Measurements from ENCODE around the gene NREP. TPM values are rescaled to one million over a fixed set of nuclear protein-coding genes. Genes with fewer than 3 reads are reported as not detected.

The NREP gene
- total RNA-seq, 1 experiment from 2014 or later = 163 TPM

- no peak overlapping the region for H2AK5ac ChIP-seq (ENCODE audit: insufficient read length, low read length)
- Mint-ChIP-seq H3K9me3 (no peaks in the 10 kb centered on the region; a peak in 2 of 5 replicates), H3K4me3 (no peak overlapping the region), H3K36me3 (ENCODE audit: insufficient read depth in 1 of 3, low read depth in 3 of 3) (0 out of 7 replicates have a peak, but pooled peaks cover 0 to 2% (median 0%) of the 10 kb centered on the region in 3 experiments), H3K4me1 (peaks cover 25 to 28% of the 10 kb centered on the region in 2 experiments), H3K27me3 (ENCODE audit: low read depth) (no peaks in the 10 kb centered on the region), H3K27ac (no peak overlapping the region)
- H3K9ac ChIP-seq (ENCODE audit: extremely low read depth, insufficient read length, low read length) = no peak overlapping the region
- H2BK5ac ChIP-seq (ENCODE audit: insufficient read length, low read length) = no peak overlapping the region
- TF ChIP-seq CTCF (conservative IDR thresholded peaks at IDR 0.05) = no peak
- H4K91ac ChIP-seq (ENCODE audit: insufficient read length, low read depth, low read length) = no peak overlapping the region
- H2BK12ac ChIP-seq (ENCODE audit: insufficient read length, low read depth, low read length) = no peak overlapping the region
- no peak overlapping the region for H4K5ac ChIP-seq (ENCODE audit: insufficient read length, low read depth, low read length)
- no peak overlapping the region for H3K4me2 ChIP-seq (ENCODE audit: insufficient read depth, insufficient read length, low read length)
- H3K14ac ChIP-seq (ENCODE audit: insufficient read depth, low read length) = no peak overlapping the region
- H2BK20ac ChIP-seq (ENCODE audit: low read depth, low read length, poor library complexity, severe bottlenecking) = no peak overlapping the region
- H3T11ph ChIP-seq (ENCODE audit: low read length) = no peak overlapping the region
- H3K9me3 ChIP-seq (ENCODE audit: control insufficient read depth, low read depth, low read length) = no peaks in the 10 kb centered on the region
- no peaks in the 10 kb centered on the region for H4K20me1 ChIP-seq (ENCODE audit: control insufficient read depth, insufficient read depth, insufficient read length)
- no peak overlapping the region for H3K56ac ChIP-seq (ENCODE audit: insufficient read length, low read depth, low read length)
- no peak overlapping the region for H2BK15ac ChIP-seq (ENCODE audit: low read depth, low read length)
- DNase-seq = no peak
- no peaks in the 10 kb centered on the region for H3K27me3 ChIP-seq (ENCODE audit: insufficient read depth, low read length)
- no peaks in the 10 kb centered on the region for H3K79me1 ChIP-seq (ENCODE audit: insufficient read depth, low read depth, low read length, poor library complexity, severe bottlenecking)
- no peak overlapping the region for H2AFZ ChIP-seq (ENCODE audit: low read length)
- no peaks in the 10 kb centered on the region for H3K4me1 ChIP-seq (ENCODE audit: insufficient read depth, low read length)
- peaks cover under 1% of the 10 kb centered on the region for H3K23me2 ChIP-seq (ENCODE audit: insufficient read length, low read depth, low read length, poor library complexity, severe bottlenecking)
- H3K79me2 ChIP-seq (ENCODE audit: insufficient read depth, low read length) = no peaks in the 10 kb centered on the region
- H3K18ac ChIP-seq (ENCODE audit: insufficient read length, low read depth, low read length) = no peak overlapping the region
- H2BK120ac ChIP-seq (ENCODE audit: low read depth, low read length, poor library complexity, severe bottlenecking) = no peak overlapping the region
- no peak overlapping the region for H3K27ac ChIP-seq (ENCODE audit: insufficient read length, low read depth, low read length)
- H4K8ac ChIP-seq (replicated peaks; ENCODE audit: insufficient read length, low read depth, low read length) = no peak overlapping the region
- no peak overlapping the region for H3K4ac ChIP-seq (ENCODE audit: low read depth, low read length)
- WGBS (ENCODE audit: extremely low coverage, insufficient read length, low lambda C conversion rate) = no CpG with 5 or more reads among the region's 6 CpGs
- no peak overlapping the region for H3K23ac ChIP-seq (ENCODE audit: insufficient read length, low read depth, low read length)
Measured at GRCh38 chr5:111762895-111763294, 5.9 kb upstream of the NREP start.
